Stimulated activated effector memory CD8-positive, alpha-beta T cell treated with anti-CD3 and anti-CD28 coated beads, Interleukin-12 subunit alpha, Interleukin-12 subunit beta, amount 100 ng/mL, for 72 hours (primary cell): ENCODE results near the gene FRMPD2.
"Not testable (repeated sequence)": the region's sequence is repeated elsewhere in the genome, so short reads cannot be mapped to it uniquely, and the experiment has no call there.

ENCODE experiments used
- ATAC-seq: fragments of 150-1000 bp; cut with Tn5 transposase; 2 replicates; pipeline ENCODE4 v1.10.0; 2021
- DNase-seq, 2 donors: peaks; one replicate each; pipeline ENCODE4 v3.0.0; 2021 to 2022; ENCODE audit warnings: low spot score in 2 of 2
- H3K27ac Mint-ChIP-seq: one replicate; pipeline ENCODE4 v1.8.0; 2022; ENCODE audit warnings: mild to moderate bottlenecking, mixed read lengths
- H3K36me3 Mint-ChIP-seq: one replicate; pipeline ENCODE4 v1.8.0; 2022; ENCODE audit warnings: mild to moderate bottlenecking, mixed read lengths
- H3K4me1 Mint-ChIP-seq: one replicate; pipeline ENCODE4 v1.8.0; 2022; ENCODE audit warnings: mixed read lengths
- H3K4me3 Mint-ChIP-seq: one replicate; pipeline ENCODE4 v1.8.0; 2022; ENCODE audit warnings: mild to moderate bottlenecking, mixed read lengths
- H3K9me3 Mint-ChIP-seq: one replicate; pipeline ENCODE4 v1.8.0; 2022; ENCODE audit warnings: mixed read lengths

Gene FRMPD2

GRCh38 chr10:48299066-48299465, 24.6 kb upstream of the FRMPD2 start:
- Mint-ChIP-seq H3K4me1 (no peaks in the 10 kb centered on the region), H3K4me3 (no peak overlapping the region), H3K9me3 (no peaks in the 10 kb centered on the region), H3K27ac (no peak overlapping the region), H3K36me3 (no peaks in the 10 kb centered on the region)
- no peak for ATAC-seq
- DNase-seq, result no peak

GRCh38 chr10:48296576-48297098, 22.1 kb upstream of the FRMPD2 start:
- H3K9me3 Mint-ChIP-seq, result no peaks in the 10 kb centered on the region
- ATAC-seq (no peak), DNase-seq (no peak)
- no peaks in the 10 kb centered on the region for H3K36me3 Mint-ChIP-seq
- H3K4me1 Mint-ChIP-seq, result no peaks in the 10 kb centered on the region
- no peak overlapping the region for H3K4me3 Mint-ChIP-seq
- H3K27ac Mint-ChIP-seq, result no peak overlapping the region

GRCh38 chr10:48294431-48294830, 19.9 kb upstream of the FRMPD2 start:
- H3K4me3 Mint-ChIP-seq, result no peak overlapping the region
- H3K27ac Mint-ChIP-seq, result no peak overlapping the region
- H3K9me3 Mint-ChIP-seq, result no peaks in the 10 kb centered on the region
- ATAC-seq (no peak), DNase-seq (no peak)
- no peaks in the 10 kb centered on the region for H3K36me3 Mint-ChIP-seq
- H3K4me1 Mint-ChIP-seq, result peaks cover 16% of the 10 kb centered on the region

GRCh38 chr10:48292616-48293015, 18.1 kb upstream of the FRMPD2 start:
- Mint-ChIP-seq H3K36me3 (no peaks in the 10 kb centered on the region), H3K4me3 (no peak overlapping the region), H3K4me1 (peaks cover 24% of the 10 kb centered on the region), H3K27ac (no peak overlapping the region), H3K9me3 (no peaks in the 10 kb centered on the region)
- DNase-seq, result no peak
- ATAC-seq, result no peak

GRCh38 chr10:48291190-48291589, 16.7 kb upstream of the FRMPD2 start:
- Mint-ChIP-seq H3K27ac (no peak overlapping the region), H3K36me3 (no peaks in the 10 kb centered on the region), H3K9me3 (no peaks in the 10 kb centered on the region), H3K4me1 (peaks cover 30% of the 10 kb centered on the region), H3K4me3 (no peak overlapping the region)
- no peak for ATAC-seq
- DNase-seq, result no peak

- ATAC-seq (no peak), DNase-seq (no peak)
- Mint-ChIP-seq H3K9me3 (no peaks in the 10 kb centered on the region), H3K27ac (no peak overlapping the region), H3K4me1 (peaks cover 30% of the 10 kb centered on the region), H3K36me3 (no peaks in the 10 kb centered on the region), H3K4me3 (no peak overlapping the region)
These were observed 15.8 kb upstream of the FRMPD2 start for GRCh38 chr10:48290286-48290685.

- Mint-ChIP-seq H3K27ac (no peak overlapping the region), H3K4me1 (peaks cover 30% of the 10 kb centered on the region), H3K36me3 (no peaks in the 10 kb centered on the region), H3K4me3 (no peak overlapping the region), H3K9me3 (no peaks in the 10 kb centered on the region)
- DNase-seq (peak; percentile 22 to 72), ATAC-seq (peak; percentile 57)
These were observed 15.2 kb upstream of the FRMPD2 start for GRCh38 chr10:48289501-48290238.

- Mint-ChIP-seq H3K9me3 (no peaks in the 10 kb centered on the region), H3K4me3 (no peak overlapping the region)
- ATAC-seq, result no peak
These were observed 14.2 kb upstream of the FRMPD2 start for GRCh38 chr10:48288661-48289060.

GRCh38 chr10:48287417-48288391, 13.2 kb upstream of the FRMPD2 start:
- DNase-seq (no peak), ATAC-seq (peak; percentile 64)
- H3K9me3 Mint-ChIP-seq, result no peaks in the 10 kb centered on the region
- no peak overlapping the region for H3K27ac Mint-ChIP-seq
- H3K36me3 Mint-ChIP-seq, result no peaks in the 10 kb centered on the region
- H3K4me1 Mint-ChIP-seq, result peaks cover 30% of the 10 kb centered on the region
- no peak overlapping the region for H3K4me3 Mint-ChIP-seq

More at GRCh38 chr10:48288661-48289060, 14.2 kb upstream of the FRMPD2 start:
- Mint-ChIP-seq H3K4me1 (peaks cover 30% of the 10 kb centered on the region), H3K27ac (no peak overlapping the region), H3K36me3 (no peaks in the 10 kb centered on the region)
- no peak for DNase-seq

- H3K4me1 Mint-ChIP-seq, result peaks cover 28% of the 10 kb centered on the region
- no peak overlapping the region for H3K4me3 Mint-ChIP-seq
- no peaks in the 10 kb centered on the region for H3K36me3 Mint-ChIP-seq
- ATAC-seq, result no peak
- H3K9me3 Mint-ChIP-seq, result no peaks in the 10 kb centered on the region
- no peak for DNase-seq
- H3K27ac Mint-ChIP-seq, result no peak overlapping the region
These were observed 11.9 kb upstream of the FRMPD2 start for GRCh38 chr10:48286356-48286755.

- no peak for ATAC-seq
- Mint-ChIP-seq H3K4me3 (no peak overlapping the region), H3K36me3 (no peaks in the 10 kb centered on the region), H3K9me3 (no peaks in the 10 kb centered on the region), H3K4me1 (peaks cover 22% of the 10 kb centered on the region), H3K27ac (no peak overlapping the region)
- DNase-seq, result no peak
These were observed 11.2 kb upstream of the FRMPD2 start for GRCh38 chr10:48285710-48286109.

GRCh38 chr10:48284811-48285210, 10.3 kb upstream of the FRMPD2 start:
- Mint-ChIP-seq H3K9me3 (no peaks in the 10 kb centered on the region), H3K36me3 (no peaks in the 10 kb centered on the region), H3K4me3 (no peak overlapping the region), H3K27ac (no peak overlapping the region), H3K4me1 (peaks cover 16% of the 10 kb centered on the region)
- no peak for DNase-seq
- ATAC-seq, result no peak

- H3K9me3 Mint-ChIP-seq, result no peaks in the 10 kb centered on the region
- DNase-seq, result no peak
- H3K27ac Mint-ChIP-seq, result no peak overlapping the region
- H3K36me3 Mint-ChIP-seq, result no peaks in the 10 kb centered on the region
- ATAC-seq, result no peak
- peaks cover 13% of the 10 kb centered on the region for H3K4me1 Mint-ChIP-seq
- H3K4me3 Mint-ChIP-seq, result no peak overlapping the region
These were observed 9.6 kb upstream of the FRMPD2 start for GRCh38 chr10:48284002-48284546.

GRCh38 chr10:48282829-48283228, 8.3 kb upstream of the FRMPD2 start:
- ATAC-seq (no peak), DNase-seq (no peak)
- Mint-ChIP-seq H3K9me3 (no peaks in the 10 kb centered on the region), H3K4me3 (no peak overlapping the region), H3K36me3 (no peaks in the 10 kb centered on the region), H3K4me1 (peaks cover 8% of the 10 kb centered on the region), H3K27ac (no peak overlapping the region)

- not testable (repeated sequence) for ATAC-seq, H3K4me1 Mint-ChIP-seq, DNase-seq, H3K9me3 Mint-ChIP-seq, H3K36me3 Mint-ChIP-seq, H3K4me3 Mint-ChIP-seq, H3K27ac Mint-ChIP-seq
These were observed 7.2 kb upstream of the FRMPD2 start for GRCh38 chr10:48281697-48282096.
